Hair follicle dermal papilla cell (primary cell): ENCODE results near the gene IP6K3. TPM values are rescaled to one million over a fixed set of nuclear protein-coding genes. Genes with fewer than 3 reads are reported as not detected.

Experiments
- small RNA-seq: library from RNA; depleted of rRNA; stranded (forward); fragments of <200 nt; gene quantifications from one replicate; pipeline ENCODE3, GENCODE V24; 2012
- total RNA-seq: library from RNA; depleted of rRNA; stranded (reverse); fragments of >200 nt; gene quantifications from 2 replicates; pipeline ENCODE4 v1.2.3, GENCODE V29; 2012

The IP6K3 gene
- total RNA-seq, result 0.12 and 0.32 TPM in 2 replicates

GRCh38 chr6:33746651-33747100, at the start of gene IP6K3:
IP6K3 (minus strand) TSS chr6:33746905; CDS start chr6:33735476, 11,429 bp downstream.

GRCh38 chr6:33788694-33789549, 42.2 kb upstream of the IP6K3 start, which contains the start of gene LEMD2:
LEMD2 (minus strand) TSS chr6:33789130; CDS start chr6:33789116, 14 bp downstream.

GRCh38 chr6:33711140-33712129, 35.3 kb downstream of the IP6K3 start, which contains the start of gene UQCC2:
UQCC2 (minus strand) TSS chr6:33711700; CDS start chr6:33711686, 14 bp downstream.

Small RNAs within 50 kb of the gene (small RNA-seq; reads per million reads assigned to genes)
- not detected for gene MIR3934

Other genes starting within 250 kb of the IP6K3 start
- gene BAK1, start 166.6 kb downstream of the IP6K3 start, total RNA-seq, result 15.7 and 20.1 TPM in 2 replicates
- 69.3 and 74.9 TPM in 2 replicates for gene ITPR3, start 125.6 kb downstream of the IP6K3 start, total RNA-seq
- 11.7 and 13.4 TPM in 2 replicates for gene UQCC2, start 35.2 kb downstream of the IP6K3 start, total RNA-seq
- 52.9 and 61.5 TPM in 2 replicates for gene LEMD2, start 42.2 kb upstream of the IP6K3 start, total RNA-seq
- gene MLN, start 57.1 kb upstream of the IP6K3 start, total RNA-seq, result not detected in 2 replicates